ENCODE data around the gene PDGFB.

DNA sequence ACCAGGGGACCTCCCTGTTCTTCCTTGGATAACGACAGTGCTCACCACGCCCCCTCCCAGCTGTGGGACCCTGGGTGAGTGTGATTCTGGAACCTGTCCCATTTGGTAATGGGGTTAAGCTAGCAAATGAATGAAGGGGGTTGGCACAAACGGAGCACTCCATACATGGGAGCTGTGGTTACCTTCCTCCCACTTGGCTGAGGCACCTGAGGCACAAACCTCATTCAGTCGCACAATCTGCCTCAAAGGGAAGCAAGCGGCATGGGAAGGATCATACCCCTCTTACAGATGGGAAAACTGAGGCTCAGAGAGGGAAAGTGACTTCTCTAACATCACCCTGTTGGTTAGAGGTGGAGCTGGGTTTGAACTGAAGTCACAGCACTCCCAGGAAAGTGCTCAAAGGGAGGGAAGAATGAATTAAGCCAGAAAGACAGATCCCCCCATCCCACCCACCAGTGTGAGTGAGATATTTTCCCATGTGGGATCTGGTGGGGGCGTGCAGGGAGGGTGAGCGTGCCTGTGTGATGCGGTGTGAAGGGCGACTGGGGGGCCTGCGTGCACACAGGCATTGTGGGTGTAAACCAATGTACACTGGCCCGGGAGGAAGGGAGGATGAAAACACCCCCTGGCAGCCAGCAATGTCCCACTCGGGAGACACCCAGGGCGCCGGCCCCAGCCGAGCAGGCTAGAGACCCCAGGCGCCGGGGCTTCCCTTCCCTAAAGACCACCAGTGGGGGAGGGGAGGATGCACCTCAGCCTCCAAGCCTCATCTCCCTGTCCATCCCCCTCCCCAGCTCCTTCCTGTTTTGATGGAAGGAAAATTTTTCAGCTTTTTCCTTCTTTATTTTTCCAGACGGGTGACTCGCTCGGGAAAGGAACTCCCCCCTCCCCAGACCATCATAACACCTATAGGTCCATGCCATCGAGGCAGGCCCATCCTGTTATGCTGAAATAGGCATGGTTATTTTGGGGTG lies 8.0 kb upstream of the PDGFB start:
- no peak for TF ChIP-seq CTCF (IDR thresholded peaks at IDR 0.05)
- TF ChIP-seq POLR2A (IDR thresholded peaks at IDR 0.05), result no peak
